Right lobe of liver (tissue), 4 donors: ENCODE measurements around the gene ZBTB2.

Experiments
- CTCF ChIP-seq, 4 donors: fragments of 200-600 bp in 3 of 4; fragments of 450-650 bp in 1 of 4; IDR thresholded peaks; one replicate each; pipeline versions ENCODE4 v1.5.1 to v1.8.0; 2016 to 2022; ENCODE audit warnings: antibody characterized with exemption in 4 of 4, mild to moderate bottlenecking in 2 of 4
- POLR2A ChIP-seq: fragments of 450-650 bp; IDR thresholded peaks from one replicate; pipeline ENCODE4 v1.6.1; 2017; ENCODE audit warnings: antibody characterized with exemption, mild to moderate bottlenecking
- donor health status: DM: no; HTN: no; CAD: no.
- donor health status: DM: no; HTN: no; CAD: no.
- donor health status: DM: no; HTN: yes; CAD: no.

- TF ChIP-seq CTCF (IDR thresholded peaks at IDR 0.05): no peak
- TF ChIP-seq POLR2A: no peak
These were observed 44.9 kb upstream of the ZBTB2 start for GRCh38 chr6:151436300-151436699.
